GM21576 (cell line): ENCODE results near the gene LZTR1.

ENCODE experiments used
- ATAC-seq: cut with Tn5 transposase; IDR thresholded peaks from one replicate; pipeline ENCODE4 v1.9.1; 2021; ENCODE audit warnings: mild to moderate bottlenecking, moderate library complexity; ENCODE audit not compliant: unreplicated experiment

The LZTR1 gene

DNA sequence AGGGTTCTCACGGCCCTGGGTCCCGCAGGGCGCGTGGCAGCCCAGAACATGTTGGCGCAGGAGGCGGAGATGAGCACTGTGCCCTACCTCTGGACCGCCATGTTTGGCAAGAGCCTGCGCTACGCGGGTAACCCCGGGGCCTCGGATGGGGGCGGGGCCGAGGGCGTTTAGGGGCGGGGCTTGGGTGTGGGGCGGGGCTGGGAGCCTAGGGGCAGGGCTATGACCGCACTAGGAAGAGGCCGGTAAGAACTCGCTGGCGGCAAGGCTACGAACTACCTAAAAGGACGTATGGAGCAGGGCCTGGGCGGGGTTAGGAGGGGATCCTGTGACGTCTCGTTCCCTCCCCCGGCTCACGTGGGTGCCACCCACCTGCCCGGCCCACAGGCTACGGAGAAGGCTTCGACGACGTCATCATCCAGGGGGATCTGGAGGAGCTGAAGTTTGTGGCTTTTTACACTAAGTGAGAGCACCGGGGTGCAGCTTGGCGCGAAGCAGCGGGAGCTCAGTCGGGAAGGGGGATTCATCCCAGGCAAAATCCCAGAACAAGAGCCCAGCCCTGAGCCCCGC is 2.8 kb upstream of the LZTR1 start:
- ATAC-seq = no peak

DNA sequence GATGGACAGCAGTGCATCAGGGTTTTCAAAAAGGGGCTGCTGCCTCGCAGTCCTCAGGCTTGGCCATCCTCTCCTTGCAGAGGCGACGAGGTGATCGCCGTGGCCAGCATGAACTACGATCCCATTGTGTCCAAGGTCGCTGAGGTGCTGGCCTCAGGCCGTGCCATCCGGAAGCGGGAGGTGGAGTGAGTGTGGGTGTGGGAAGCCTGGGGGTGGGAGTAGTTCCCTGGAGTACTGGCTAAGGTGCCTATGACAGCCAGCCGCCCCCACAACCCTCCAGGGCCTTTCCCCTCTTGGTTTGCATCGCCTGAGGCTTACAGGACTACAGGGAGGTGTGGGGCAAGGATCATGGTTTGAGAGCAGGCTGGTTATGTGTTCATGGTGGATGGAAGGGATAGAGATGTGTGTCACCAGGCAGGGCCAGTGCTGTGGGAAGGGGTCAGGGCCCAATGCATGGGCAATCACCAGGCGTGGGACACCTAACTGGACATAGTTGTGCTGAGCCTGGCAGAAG is 2.1 kb upstream of the LZTR1 start:
- no peak for ATAC-seq

DNA sequence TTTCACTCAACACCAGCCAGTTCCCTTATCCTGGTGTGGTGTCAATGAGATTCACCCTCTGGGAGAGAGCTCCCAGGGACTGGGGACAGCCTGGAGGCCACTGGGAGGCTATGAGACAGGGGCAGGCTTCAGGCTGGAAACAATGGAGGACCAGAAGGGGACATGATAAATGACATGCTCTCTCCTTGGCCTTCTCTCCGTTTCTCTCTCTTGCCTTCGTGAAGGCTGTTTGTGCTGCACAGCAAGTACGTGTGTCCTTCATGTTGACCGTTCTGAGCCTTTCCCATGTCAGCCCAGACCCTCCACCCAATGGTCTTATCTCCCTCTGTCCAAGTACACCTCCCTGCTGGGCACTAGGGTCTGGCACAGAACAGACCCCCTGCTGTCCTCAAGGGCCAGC is 1.6 kb upstream of the LZTR1 start:
- ATAC-seq = no peak

DNA sequence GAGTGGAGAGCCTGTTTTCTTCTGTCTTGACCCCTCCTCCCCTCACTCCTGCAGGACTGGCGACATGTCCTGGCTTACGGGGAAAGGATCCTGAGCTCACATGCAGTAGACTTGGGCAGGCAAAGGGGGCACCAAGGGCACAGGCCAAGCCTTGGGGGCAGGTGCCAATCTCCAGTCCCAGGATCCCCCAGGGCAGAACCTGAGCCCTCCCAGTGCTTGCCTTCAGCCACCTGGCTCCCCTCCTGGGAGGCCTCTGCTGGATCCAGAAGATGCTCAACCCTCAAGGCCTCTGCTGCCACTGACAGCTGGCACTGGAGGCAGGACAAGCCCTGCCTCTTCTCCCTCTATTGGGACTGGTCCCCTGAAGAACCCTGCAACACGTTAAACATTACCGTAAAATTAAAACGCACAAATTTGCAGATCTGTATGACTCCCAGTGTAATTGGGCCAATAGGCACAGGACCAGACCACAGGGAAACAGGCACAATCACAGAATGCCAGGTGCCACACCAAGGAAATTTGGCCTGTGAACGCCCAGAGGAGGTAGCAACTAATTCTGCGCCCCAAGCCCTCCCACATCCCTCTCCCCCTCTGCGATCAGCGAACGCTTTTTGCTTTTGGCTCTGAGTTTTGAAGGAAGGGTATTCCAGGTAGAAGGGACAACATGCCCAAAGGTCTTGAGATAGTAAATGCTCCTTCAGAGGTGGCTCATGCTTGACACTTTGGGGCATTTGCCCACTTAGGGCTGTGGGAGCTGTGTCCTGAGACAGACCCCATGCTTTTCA is 967 bp upstream of the LZTR1 start:
- ATAC-seq = no peak

DNA sequence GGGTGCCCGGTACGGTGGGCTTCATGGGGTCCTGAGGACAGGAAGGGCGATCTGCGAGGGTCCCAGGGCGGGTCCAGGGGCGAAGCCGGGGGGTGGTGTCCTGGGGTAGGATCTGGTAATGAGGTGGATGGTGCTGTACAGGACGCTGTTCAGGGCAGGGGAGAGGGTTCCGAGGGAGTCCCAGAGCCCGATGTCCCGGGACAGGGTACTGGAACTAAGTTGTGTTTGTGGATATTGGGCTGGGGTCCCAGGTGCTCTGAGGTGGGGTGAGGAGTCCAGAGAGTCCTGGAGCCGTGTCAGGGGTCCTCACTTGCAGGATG is 426 bp downstream of the LZTR1 start:
- no peak for ATAC-seq

- ATAC-seq = no peak
These were observed 1.1 kb downstream of the LZTR1 start for GRCh38 chr22:20983081-20983771.

- ATAC-seq = no peak
These were observed 3.6 kb downstream of the LZTR1 start for GRCh38 chr22:20985720-20986119.

- ATAC-seq = no peak
These were observed 4.3 kb downstream of the LZTR1 start for GRCh38 chr22:20986365-20986764.

DNA sequence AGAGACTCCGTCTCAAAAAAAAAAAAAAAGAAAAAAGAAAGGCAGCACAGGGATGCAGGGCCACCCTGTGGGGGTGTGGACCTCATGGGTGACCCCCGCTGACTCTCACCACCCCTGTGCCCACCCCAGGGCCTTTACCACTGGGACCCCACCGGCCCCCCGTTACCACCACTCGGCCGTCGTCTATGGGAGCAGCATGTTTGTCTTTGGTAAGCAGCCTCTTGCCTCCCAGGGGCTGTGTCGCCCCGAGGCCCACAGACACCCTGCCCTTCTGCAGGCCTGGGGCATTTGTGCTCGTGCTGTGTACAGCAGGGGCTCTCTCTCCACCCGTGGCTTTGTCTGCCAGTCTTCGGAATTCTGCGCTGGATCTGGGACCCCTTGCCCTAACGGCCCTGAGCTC is 5.3 kb downstream of the LZTR1 start:
- ATAC-seq = no peak

- ATAC-seq = no peak
These were observed 6.7 kb downstream of the LZTR1 start for GRCh38 chr22:20988573-20989322.

DNA sequence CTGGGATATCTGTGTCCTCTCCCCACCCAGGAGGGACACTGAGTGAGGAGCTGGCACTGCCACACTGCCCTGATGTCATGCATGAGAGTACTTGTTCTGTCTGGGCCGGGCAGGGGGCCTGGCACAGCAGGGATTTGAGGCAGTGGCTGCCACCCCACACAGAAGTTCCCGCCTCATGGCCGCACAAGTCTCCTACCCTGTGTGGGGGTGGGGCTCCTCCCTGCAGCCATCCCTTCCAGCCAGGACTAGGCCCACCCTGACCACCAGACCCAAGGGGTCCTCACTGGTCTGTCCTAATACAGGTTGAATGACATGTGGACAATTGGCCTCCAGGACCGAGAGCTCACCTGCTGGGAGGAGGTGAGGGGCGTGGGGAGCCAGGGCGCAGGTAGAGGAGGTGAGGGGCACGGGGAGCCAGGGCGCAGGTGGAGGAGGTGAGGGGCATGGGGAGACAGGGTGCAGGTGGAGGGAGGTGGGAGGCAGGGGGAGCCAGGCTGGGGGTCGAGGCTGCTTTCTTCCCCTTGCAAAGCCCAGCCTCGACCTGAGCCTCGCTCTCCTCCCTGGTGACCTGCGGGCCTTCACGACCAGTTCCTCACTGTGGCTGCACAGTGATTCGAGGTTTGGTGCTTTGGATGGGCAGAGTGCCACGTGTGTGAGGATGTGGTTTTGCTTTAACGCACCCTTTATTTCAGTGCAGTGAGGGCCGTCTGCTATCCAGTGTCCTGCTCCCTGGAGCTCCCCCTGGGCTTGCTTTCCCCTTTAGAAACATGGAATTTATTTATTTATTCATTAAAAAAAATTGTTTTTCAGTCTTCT is 7.4 kb downstream of the LZTR1 start:
- ATAC-seq = no peak

DNA sequence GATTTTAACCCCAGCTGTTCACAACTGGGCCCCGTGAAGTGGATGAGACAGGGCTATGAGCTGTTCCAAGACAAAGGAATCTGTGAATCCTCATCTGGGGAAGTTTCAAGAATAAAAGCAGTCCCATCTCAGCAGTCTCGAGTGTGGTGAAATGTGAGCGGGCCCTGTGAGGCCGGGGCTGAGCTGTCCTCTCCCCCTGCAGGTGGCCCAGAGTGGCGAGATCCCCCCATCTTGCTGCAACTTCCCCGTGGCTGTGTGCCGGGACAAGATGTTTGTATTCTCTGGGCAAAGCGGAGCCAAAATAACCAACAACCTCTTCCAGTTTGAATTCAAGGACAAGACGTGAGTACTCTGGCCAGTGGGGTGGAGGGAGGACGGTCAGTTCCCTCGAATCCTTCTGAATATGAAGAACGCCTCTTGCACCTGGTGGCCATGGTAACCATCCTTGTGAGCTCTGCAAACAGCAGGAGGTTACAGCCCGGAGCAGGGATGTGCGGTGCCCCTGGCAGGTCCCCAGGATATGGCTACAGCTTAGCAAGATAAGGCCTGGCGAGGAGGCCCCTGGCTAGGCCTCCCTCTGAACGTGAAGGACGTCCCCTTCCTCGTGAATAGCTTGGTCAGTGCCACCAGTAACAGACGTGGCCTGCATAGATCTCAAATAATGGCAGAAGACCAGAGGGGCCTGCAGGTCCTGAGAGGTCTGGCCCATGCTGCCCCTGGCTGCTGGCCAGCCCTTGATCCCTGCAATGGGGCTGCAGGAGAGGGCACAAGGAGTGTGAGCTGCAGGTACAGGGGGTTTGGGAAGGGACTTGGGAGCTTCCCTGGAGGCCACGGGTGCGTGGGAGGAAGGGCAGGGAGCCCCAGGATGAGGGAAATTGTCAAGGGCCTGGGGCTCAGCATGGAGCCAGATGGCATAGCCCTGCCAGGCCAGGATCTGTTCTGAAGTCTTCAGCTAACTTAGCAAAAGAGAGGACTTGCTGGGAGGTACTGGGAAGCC is 8.4 kb downstream of the LZTR1 start:
- no peak for ATAC-seq

GRCh38 chr22:20991252-20992055 is 9.4 kb downstream of the LZTR1 start:
- ATAC-seq = no peak

DNA sequence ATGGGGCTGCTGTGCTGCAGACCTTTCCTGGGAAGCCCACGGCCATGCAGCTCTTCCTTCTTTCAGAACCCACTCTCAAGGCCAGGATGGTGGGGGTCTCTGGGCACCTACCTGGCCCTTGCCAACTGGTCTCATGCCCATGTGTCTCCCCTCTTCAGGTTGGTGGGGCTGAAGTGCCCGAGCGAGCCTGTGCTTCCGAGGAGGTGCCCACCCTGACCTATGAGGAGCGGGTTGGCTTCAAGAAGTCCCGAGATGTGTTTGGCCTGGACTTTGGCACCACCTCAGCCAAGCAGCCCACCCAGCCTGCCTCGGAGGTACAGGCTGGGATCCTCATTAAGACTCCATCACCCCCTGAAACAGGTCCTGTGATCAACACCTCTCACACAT is 10.0 kb downstream of the LZTR1 start:
- ATAC-seq = no peak

GRCh38 chr22:20992456-20993303 is 10.6 kb downstream of the LZTR1 start:
- ATAC-seq = no peak

DNA sequence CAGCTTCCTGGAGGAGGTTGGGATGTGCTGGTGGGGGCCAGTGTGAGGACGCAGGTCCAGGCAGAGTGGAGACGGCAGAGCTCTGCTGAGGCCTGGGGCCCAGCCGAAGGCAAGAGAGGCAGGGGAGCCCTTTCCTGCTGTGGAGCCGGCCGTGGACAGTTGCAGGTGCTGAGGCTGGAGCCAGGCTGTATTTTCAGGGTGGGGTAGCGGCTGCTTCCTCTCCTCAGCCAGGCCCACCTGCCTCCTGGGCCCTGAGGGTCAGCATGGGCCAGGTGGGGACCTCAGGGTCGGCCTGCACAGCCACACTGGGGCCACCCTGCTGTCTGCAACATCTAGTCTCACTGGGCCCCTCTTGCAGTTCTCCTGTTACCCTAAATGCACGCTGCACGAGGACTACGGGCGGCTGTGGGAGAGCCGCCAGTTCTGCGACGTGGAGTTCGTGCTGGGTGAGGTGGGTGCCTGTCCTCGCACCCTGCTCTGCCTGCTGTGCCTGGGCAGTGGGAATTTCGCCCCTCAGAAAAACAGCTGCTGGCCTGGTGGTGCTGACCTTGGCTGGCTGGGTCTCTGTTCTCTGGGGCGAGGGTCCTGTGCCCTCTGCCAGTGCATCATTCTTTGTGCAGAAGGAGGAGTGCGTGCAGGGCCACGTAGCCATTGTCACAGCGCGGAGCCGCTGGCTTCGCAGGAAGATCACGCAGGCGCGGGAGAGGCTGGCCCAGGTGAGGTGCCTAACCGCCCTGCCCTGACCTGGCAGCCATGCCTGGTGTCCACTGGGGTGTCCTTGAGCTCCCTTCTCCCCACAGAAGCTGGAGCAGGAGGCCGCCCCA is 11.4 kb downstream of the LZTR1 start:
- ATAC-seq = no peak
